Smooth muscle cell of the umbilical artery (primary cell): ENCODE data around the gene CAV3. TPM values are rescaled to one million over a fixed set of nuclear protein-coding genes. Genes with fewer than 3 reads are reported as not detected.

Experiments used
- total RNA-seq: library from RNA; depleted of rRNA; stranded (reverse); fragments of >200 nt; gene quantifications from 2 replicates; pipeline ENCODE4 v1.2.3, GENCODE V29; 2014

The CAV3 gene
- total RNA-seq: not detected in 2 replicates

GRCh38 chr3:8733332-8734094 is at the start of gene CAV3:
Gene CAV3, plus strand, starts transcription at chr3:8733802. Its CDS starts 75 bp downstream, at chr3:8733877.

DNA sequence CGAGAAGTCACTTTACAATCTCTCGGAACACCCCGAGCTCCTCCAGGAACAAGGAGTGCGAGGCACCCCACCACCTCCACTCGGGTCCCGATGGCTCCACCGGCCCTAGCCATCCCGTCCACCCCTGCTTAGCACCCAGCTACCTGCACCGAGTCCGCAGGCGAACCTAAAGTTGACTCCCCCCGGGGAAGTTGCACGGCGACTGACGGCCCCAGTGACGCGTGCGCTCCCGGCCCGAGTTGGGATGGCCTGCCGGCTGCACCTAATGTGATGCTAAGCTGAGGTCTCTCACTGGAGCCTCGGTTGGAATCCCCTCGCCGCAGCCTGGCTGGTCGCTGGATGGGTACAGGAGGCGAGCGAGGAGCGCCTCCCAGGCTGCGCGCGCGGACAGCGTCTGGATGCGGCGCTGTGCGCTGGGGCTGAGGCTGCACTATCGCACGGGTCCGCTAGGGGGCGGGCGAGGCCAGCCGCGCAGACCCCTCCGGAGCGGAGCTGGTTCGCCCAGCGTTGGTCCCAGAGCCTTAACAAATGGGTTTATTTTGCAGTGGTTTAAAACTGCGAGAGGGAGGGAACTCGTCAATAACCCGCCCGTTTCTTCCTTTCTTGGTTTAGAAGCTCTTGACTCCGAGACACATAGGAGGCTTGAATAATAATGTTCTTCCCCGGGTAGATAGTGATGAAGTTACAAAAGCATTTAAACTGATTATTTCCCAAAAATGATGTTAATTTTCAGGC is 35.7 kb downstream of the CAV3 start, which contains the start of gene OXTR:
OXTR (minus strand) TSS at position 526 of the 735 bp plus-strand sequence. CDS start 1,426 bp downstream, outside the sequence.

Other genes with a start within 250 kb of the CAV3 start
- gene LMCD1, start 232.0 kb upstream of the CAV3 start, total RNA-seq: 106 and 175 TPM in 2 replicates
- gene SSUH2, start 89.0 kb upstream of the CAV3 start, total RNA-seq: 0.05 TPM in 1 of 2 replicates, not detected in the other
- 3.9 and 31.7 TPM in 2 replicates for gene OXTR, start 35.8 kb downstream of the CAV3 start, total RNA-seq
- gene RAD18, start 229.7 kb downstream of the CAV3 start, total RNA-seq: 6.8 and 20.9 TPM in 2 replicates